BJ (cell line): ENCODE measurements around the gene ALOX5. TPM values are rescaled to one million over a fixed set of nuclear protein-coding genes. Genes with fewer than 3 reads are reported as not detected.

Experiments
- CTCF ChIA-PET: fragments of 350-600 bp; formaldehyde crosslinking; extraction: SDS; loops from one replicate; lab custom pipeline; 2021; ENCODE audit warnings: antibody characterized with exemption, inconsistent platforms; lab: Yijun Ruan, JAX
- POLR2A ChIA-PET: fragments of 300-600 bp; sonication (Branson Sonifier 250); formaldehyde crosslinking; extraction: SDS; loops from one replicate; lab custom pipeline; 2021; ENCODE audit warnings: antibody characterized with exemption; lab: Charles Lee
- DNase-seq: peaks from one replicate; pipeline ENCODE4 v3.0.0-alpha.2; 2011; ENCODE audit warnings: low read depth
- H3K27me3 ChIP-seq: 2 replicates; pipeline ENCODE4 v1.6.0; 2011; ENCODE audit warnings: low read length; ENCODE audit not compliant: control insufficient read depth, insufficient read depth
- H3K36me3 ChIP-seq: 2 replicates; pipeline ENCODE4 v1.5.1; 2011; ENCODE audit warnings: low read length; ENCODE audit not compliant: control insufficient read depth, insufficient read depth
- H3K4me3 ChIP-seq: 2 replicates; pipeline ENCODE4 v1.5.1; 2011; ENCODE audit warnings: low read depth, mild to moderate bottlenecking, control low read depth, low read length
- polyA plus RNA-seq: library from polyadenylated mRNA; depleted of rRNA; stranded (reverse); fragments of >200 nt; gene quantifications from 2 replicates; pipeline ENCODE4 v1.2.3, GENCODE V29; 2011
- TF ChIP-seq, protein P1 (sequence below): IDR thresholded peaks from 2 replicates; pipeline ENCODE4 v1.5.1; 2011; ENCODE audit warnings: low read depth, mild to moderate bottlenecking, control low read depth, inconsistent platforms, low read length, moderate library complexity; ENCODE audit not compliant: insufficient read depth

The ALOX5 gene
- polyA plus RNA-seq, 1 experiment: not detected

DNA sequence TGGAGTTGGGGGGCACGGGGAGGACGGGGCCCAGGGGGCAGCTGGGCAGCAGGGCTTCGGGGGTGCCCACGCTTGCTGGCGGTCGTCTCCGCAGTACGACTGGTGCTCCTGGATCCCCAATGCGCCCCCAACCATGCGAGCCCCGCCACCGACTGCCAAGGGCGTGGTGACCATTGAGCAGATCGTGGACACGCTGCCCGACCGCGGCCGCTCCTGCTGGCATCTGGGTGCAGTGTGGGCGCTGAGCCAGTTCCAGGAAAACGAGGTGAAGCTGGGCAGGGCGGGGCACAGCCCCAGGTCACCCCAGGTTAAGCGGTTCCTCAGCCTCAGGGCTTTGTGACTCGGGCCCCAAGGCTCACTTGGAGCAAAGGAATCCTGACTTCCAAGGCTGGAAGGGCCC, 70.0 kb downstream of the ALOX5 start:
- Histone ChIP-seq H3K36me3 (no peaks in the 10 kb centered on the region), H3K27me3 (no peaks in the 10 kb centered on the region), H3K4me3 (no peak overlapping the region)
- ChIA-PET POLR2A (no interaction called here), CTCF (no interaction called here)
- TF ChIP-seq, protein P1, sequence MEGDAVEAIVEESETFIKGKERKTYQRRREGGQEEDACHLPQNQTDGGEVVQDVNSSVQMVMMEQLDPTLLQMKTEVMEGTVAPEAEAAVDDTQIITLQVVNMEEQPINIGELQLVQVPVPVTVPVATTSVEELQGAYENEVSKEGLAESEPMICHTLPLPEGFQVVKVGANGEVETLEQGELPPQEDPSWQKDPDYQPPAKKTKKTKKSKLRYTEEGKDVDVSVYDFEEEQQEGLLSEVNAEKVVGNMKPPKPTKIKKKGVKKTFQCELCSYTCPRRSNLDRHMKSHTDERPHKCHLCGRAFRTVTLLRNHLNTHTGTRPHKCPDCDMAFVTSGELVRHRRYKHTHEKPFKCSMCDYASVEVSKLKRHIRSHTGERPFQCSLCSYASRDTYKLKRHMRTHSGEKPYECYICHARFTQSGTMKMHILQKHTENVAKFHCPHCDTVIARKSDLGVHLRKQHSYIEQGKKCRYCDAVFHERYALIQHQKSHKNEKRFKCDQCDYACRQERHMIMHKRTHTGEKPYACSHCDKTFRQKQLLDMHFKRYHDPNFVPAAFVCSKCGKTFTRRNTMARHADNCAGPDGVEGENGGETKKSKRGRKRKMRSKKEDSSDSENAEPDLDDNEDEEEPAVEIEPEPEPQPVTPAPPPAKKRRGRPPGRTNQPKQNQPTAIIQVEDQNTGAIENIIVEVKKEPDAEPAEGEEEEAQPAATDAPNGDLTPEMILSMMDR: no peak
- no peak for DNase-seq

DNA sequence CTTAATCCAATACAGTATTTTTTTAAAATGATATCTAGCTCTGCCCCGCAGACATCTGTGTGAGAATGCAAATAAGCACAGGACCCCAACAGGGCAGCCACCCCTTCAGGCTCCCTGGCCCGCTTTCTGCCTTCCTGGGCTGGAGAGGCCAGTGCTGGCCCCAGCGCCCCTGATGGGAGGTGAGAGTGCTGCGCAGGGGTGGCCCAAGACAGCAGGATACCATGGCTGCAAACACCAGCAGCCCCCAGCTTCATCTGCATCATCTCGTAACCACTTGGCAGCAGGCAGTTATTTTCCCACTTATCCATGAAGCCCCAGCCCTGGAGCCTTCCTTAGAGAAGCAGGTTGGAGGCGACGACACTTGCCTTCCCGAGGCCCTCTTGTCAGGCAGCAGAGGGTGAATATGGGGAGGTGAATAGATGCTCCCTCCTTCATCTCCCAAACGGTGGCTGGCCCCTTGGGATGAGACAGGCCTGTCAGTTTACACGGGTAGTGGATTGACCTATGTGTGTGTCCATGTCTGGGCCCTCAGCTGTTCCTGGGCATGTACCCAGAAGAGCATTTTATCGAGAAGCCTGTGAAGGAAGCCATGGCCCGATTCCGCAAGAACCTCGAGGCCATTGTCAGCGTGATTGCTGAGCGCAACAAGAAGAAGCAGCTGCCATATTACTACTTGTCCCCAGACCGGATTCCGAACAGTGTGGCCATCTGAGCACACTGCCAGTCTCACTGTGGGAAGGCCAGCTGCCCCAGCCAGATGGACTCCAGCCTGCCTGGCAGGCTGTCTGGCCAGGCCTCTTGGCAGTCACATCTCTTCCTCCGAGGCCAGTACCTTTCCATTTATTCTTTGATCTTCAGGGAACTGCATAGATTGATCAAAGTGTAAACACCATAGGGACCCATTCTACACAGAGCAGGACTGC, 71.2 kb downstream of the ALOX5 start:
- no peaks in the 10 kb centered on the region for H3K27me3 ChIP-seq
- CTCF ChIA-PET: interaction anchor here (1.7 kb wide), 1 partner anchor 10 kb away, joined by 3 read pairs; no protein-coding TSS in a partner anchor
- TF ChIP-seq, protein P1: no peak
- no peak overlapping the region for H3K4me3 ChIP-seq
- POLR2A ChIA-PET: no interaction called here
- H3K36me3 ChIP-seq: no peaks in the 10 kb centered on the region
- DNase-seq: no peak

DNA sequence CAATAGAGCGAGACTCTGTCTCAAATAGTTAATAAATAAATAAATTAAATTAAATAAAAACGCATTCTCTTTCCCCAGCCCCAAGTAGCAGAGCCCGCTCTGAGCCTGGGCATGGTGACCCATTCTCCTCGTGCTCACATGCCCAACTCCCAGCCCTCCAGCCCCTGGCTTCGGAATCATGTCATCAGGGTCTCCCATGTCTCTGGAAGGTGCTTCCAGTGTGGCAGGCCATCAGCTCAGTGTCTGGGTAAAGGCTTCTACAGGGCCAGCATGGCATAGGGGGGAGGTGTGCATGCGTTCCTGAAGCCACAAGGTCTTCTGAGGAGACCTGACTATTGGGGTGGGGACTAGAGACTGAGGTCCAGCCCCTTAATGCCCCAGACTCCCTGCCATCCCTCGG, 72.8 kb downstream of the ALOX5 start:
- TF ChIP-seq, protein P1: no peak
- Histone ChIP-seq H3K36me3 (no peaks in the 10 kb centered on the region), H3K4me3 (no peak overlapping the region), H3K27me3 (no peaks in the 10 kb centered on the region)
- ChIA-PET CTCF (interaction anchor here (0.9 to 1.7 kb wide), 2 partner anchors 12 to 27 kb away, joined by 3 read pairs; no protein-coding TSS in a partner anchor), POLR2A (no interaction called here)
- DNase-seq: no peak

DNA sequence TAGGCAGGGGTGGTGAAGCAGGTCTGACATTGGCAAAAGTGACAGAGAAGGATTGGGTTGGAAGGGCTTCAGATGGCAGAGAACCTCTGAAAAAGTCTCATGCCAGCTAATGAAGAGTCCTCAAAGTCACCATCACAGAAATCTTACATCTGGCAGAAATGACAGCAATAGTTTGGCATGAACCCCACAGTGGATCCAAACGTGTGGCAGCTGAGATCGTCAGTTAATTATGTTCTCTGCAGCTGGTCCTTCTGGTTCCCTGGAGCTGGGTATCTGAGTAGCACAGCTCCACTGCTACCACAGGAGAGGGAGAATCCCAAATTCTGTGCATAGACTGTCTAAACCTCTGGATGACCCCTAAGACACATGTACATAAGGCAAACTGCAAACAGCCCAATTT, 73.4 kb downstream of the ALOX5 start:
- POLR2A ChIA-PET: no interaction called here
- no peaks in the 10 kb centered on the region for H3K27me3 ChIP-seq
- CTCF ChIA-PET: no interaction called here
- no peak overlapping the region for H3K4me3 ChIP-seq
- no peaks in the 10 kb centered on the region for H3K36me3 ChIP-seq
- no peak for DNase-seq
- TF ChIP-seq, protein P1: no peak

DNA sequence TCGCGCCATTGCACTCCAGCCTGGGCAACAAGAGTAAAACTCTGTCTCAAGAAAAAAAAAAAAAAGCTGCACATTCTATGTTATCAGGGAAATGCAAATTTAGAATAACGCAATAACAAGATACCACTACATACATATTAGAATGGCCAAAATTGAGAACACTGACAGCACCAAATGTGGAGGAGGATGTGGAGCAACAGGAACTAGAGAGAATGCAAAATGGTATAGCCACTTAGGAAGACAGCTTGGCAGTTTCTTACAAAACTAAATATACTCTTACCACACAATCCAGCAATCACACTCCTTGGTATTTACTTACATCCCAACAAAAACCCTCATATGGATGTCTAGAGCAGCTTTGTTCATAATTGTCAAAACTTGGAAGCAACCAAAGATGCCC, 76.8 kb downstream of the ALOX5 start:
- no peak overlapping the region for H3K4me3 ChIP-seq
- ChIA-PET CTCF (interaction anchor here (1.3 kb wide), 1 partner anchor 10 kb away, joined by 3 read pairs; no protein-coding TSS in a partner anchor), POLR2A (no interaction called here)
- TF ChIP-seq, protein P1: no peak
- no peaks in the 10 kb centered on the region for H3K36me3 ChIP-seq
- no peak for DNase-seq
- H3K27me3 ChIP-seq: no peaks in the 10 kb centered on the region
